Uterus (tissue), 4 donors: ENCODE results near the gene NPC2. TPM values are rescaled to one million over a fixed set of nuclear protein-coding genes. Genes with fewer than 3 reads are reported as not detected.

Experiments
- DNase-seq, 2 donors: peaks; one replicate each; pipeline ENCODE4 v3.0.0-alpha.2; 2019 to 2020
- H3K27ac ChIP-seq, 2 donors: fragments of 200-600 bp; sonication (generic); 1 replicate in 1 of 2; 2 replicates in 1 of 2; pipeline ENCODE4 v1.5.1; 2016 to 2018
- H3K27me3 ChIP-seq, 2 donors: fragments of 200-600 bp; sonication (generic); one replicate each; pipeline ENCODE4 v1.5.1; 2018 to 2019; ENCODE audit warnings: control low read depth in 1 of 2
- H3K36me3 ChIP-seq, 2 donors: fragments of 200-600 bp; sonication (generic); one replicate each; pipeline ENCODE4 v1.5.1; 2019; ENCODE audit warnings: control low read depth in 1 of 2
- H3K4me1 ChIP-seq, 2 donors: fragments of 200-600 bp; sonication (generic); one replicate each; pipeline ENCODE4 v1.5.1; 2018 to 2019; ENCODE audit warnings: control low read depth in 1 of 2
- H3K4me3 ChIP-seq, 2 donors: fragments of 200-600 bp; sonication (generic); 1 replicate in 1 of 2; 2 replicates in 1 of 2; pipeline ENCODE4 v1.5.1; 2018 to 2019; ENCODE audit warnings: mild to moderate bottlenecking in 1 of 2
- H3K9me3 ChIP-seq, 2 donors: fragments of 200-600 bp; sonication (generic); one replicate each; pipeline ENCODE4 v1.5.1; 2019; ENCODE audit warnings: control low read depth in 1 of 2
- POLR2A ChIP-seq, 2 donors: fragments of 450-650 bp; IDR thresholded peaks; one replicate each; pipeline ENCODE4 v1.6.1; 2016; ENCODE audit warnings: antibody characterized with exemption in 2 of 2, mild to moderate bottlenecking in 1 of 2, moderate library complexity in 1 of 2
- intact Hi-C: fragments of 100-400 bp; cut with DNase I; formaldehyde crosslinking; loops from one replicate; pipeline ENCODE4 v1.15.1; 2023; ENCODE audit warnings: low total_unique reads
- total RNA-seq, 4 donors: library from RNA; depleted of rRNA in 3 of 4; stranded (reverse); fragments of >200 nt in 3 of 4; gene quantifications; one replicate each; pipeline versions ENCODE4 v1.1.0 to v1.2.4, GENCODE V29; 2014 to 2023
- TF ChIP-seq, protein P1 (sequence below), 4 experiments: fragments of 200-600 bp in 2 of 4; fragments of 450-650 bp in 2 of 4; sonication (generic) in 2 of 4; IDR thresholded peaks; one replicate each; pipeline ENCODE4 v1.5.1; 2016 to 2019; ENCODE audit warnings: antibody characterized with exemption in 4 of 4, mild to moderate bottlenecking in 2 of 4, moderate library complexity in 1 of 4
- donor health status: DM: yes; HTN: yes; CAD: no.

Gene NPC2
- total RNA-seq, 4 donors from 2014 or later, result 151 to 353 (median 209) TPM

DNA sequence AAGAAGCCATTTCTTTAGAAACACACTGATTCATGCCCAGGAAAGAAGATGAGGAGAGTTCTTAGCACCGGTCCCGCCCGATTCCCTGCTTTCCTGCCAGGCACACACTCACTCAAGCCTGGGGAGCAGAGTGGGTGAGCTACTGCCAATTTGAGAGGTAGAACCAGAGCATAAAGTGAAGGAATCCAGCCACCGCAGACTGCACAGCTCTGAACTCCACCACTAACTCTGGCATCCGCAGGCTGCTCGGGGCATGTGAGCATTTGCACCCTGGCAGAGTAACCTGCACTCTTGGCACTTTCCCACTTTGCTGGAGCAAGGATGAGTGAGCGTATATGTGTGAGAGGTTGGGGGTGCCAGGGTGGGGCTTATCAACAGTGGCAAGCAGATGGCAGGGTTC, 63.1 kb downstream of the NPC2 start:
- intact Hi-C loops, result no loop called here
- H3K36me3 ChIP-seq, result no peaks in the 10 kb centered on the region
- no peaks in the 10 kb centered on the region for H3K9me3 ChIP-seq
- no peak overlapping the region for H3K4me3 ChIP-seq
- TF ChIP-seq POLR2A (IDR thresholded peaks at IDR 0.05), result no peak
- TF ChIP-seq, protein P1, sequence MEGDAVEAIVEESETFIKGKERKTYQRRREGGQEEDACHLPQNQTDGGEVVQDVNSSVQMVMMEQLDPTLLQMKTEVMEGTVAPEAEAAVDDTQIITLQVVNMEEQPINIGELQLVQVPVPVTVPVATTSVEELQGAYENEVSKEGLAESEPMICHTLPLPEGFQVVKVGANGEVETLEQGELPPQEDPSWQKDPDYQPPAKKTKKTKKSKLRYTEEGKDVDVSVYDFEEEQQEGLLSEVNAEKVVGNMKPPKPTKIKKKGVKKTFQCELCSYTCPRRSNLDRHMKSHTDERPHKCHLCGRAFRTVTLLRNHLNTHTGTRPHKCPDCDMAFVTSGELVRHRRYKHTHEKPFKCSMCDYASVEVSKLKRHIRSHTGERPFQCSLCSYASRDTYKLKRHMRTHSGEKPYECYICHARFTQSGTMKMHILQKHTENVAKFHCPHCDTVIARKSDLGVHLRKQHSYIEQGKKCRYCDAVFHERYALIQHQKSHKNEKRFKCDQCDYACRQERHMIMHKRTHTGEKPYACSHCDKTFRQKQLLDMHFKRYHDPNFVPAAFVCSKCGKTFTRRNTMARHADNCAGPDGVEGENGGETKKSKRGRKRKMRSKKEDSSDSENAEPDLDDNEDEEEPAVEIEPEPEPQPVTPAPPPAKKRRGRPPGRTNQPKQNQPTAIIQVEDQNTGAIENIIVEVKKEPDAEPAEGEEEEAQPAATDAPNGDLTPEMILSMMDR (IDR thresholded peaks at IDR 0.05), result no peak
- H3K4me1 ChIP-seq, result no peaks in the 10 kb centered on the region
- no peak for DNase-seq
- H3K27ac ChIP-seq, result no peak overlapping the region
- H3K27me3 ChIP-seq, result no peaks in the 10 kb centered on the region

Other genes starting within 250 kb of the NPC2 start
- gene ABCD4, start 190.4 kb downstream of the NPC2 start, total RNA-seq, result 10 to 100 TPM; 26.1 to 73.4 (median 49.5) TPM
- gene VRTN, start 144.8 kb downstream of the NPC2 start, total RNA-seq, result under 1 TPM in 1 of 4 donors, not detected in 3; 0.21 TPM
- gene SYNDIG1L, start 67.1 kb downstream of the NPC2 start, total RNA-seq, result under 1 TPM in 2 of 4 donors, not detected in 2; 0.14 to 0.30 TPM
- 10 to 100 TPM in 2 of 4 donors, 1 to 10 TPM in 2; 1.0 to 22.2 (median 11.0) TPM for gene ISCA2, start 460 bp upstream of the NPC2 start, total RNA-seq
- gene LTBP2, start 118.9 kb upstream of the NPC2 start, total RNA-seq, result 10 to 100 TPM; 18.8 to 70.6 (median 35.1) TPM
- 10 to 100 TPM in 3 of 4 donors, 1 to 10 TPM in 1; 2.1 to 33.8 (median 22.3) TPM for gene AREL1, start 219.8 kb upstream of the NPC2 start, total RNA-seq
- 100 to 1,000 TPM in 1 of 4 donors, 10 to 100 TPM in 2, 1 to 10 TPM in 1; 6.4 to 116 (median 46.6) TPM for gene FCF1, start 219.8 kb upstream of the NPC2 start, total RNA-seq